ENCODE results near the gene RRN3.
"Not testable (repeated sequence)": the region's sequence is repeated elsewhere in the genome, so short reads cannot be mapped to it uniquely, and the experiment has no call there.

DNA sequence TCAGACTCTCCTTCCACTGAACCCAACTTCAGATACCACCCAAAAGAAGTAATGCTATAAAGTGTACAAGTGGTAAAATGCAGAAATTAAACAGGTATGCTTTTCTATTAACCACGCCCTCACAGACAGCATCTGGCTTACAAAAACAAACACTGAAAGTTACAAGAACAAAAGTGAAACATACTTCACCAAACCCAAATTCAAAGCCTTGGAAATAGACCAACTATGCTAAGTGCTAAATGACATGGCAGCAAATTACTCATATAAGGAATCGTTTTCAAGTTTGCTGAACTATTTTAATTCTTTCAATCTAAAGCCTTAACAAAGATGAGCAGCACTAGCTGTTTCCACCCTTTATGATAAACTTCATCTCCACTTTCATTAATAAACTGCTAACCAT, 17.9 kb downstream of the RRN3 start:
- TF ChIP-seq POLR2A (IDR thresholded peaks at IDR 0.05) = not testable (repeated sequence)
- TF ChIP-seq, protein P1, sequence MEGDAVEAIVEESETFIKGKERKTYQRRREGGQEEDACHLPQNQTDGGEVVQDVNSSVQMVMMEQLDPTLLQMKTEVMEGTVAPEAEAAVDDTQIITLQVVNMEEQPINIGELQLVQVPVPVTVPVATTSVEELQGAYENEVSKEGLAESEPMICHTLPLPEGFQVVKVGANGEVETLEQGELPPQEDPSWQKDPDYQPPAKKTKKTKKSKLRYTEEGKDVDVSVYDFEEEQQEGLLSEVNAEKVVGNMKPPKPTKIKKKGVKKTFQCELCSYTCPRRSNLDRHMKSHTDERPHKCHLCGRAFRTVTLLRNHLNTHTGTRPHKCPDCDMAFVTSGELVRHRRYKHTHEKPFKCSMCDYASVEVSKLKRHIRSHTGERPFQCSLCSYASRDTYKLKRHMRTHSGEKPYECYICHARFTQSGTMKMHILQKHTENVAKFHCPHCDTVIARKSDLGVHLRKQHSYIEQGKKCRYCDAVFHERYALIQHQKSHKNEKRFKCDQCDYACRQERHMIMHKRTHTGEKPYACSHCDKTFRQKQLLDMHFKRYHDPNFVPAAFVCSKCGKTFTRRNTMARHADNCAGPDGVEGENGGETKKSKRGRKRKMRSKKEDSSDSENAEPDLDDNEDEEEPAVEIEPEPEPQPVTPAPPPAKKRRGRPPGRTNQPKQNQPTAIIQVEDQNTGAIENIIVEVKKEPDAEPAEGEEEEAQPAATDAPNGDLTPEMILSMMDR (IDR thresholded peaks at IDR 0.05) = not testable (repeated sequence)
